GM19239 (cell line): ENCODE results near the gene LSP1.
"Not testable (repeated sequence)": the region's sequence is repeated elsewhere in the genome, so short reads cannot be mapped to it uniquely, and the experiment has no call there.

Source experiments
- DNase-seq: peaks from one replicate; pipeline ENCODE4 v3.0.0; 2011; ENCODE audit warnings: low spot score; ENCODE audit not compliant: insufficient read length
- FAIRE-seq: peaks from 2 replicates; lab custom pipeline; 2011; peaks lifted over from hg19 to GRCh38; lab: Jason Lieb, UNC

Gene LSP1

GRCh38 chr11:1874441-1875092 is 21.7 kb downstream of the LSP1 start:
- DNase-seq, FAIRE-seq: not testable (repeated sequence)

GRCh38 chr11:1875093-1875850 is 22.4 kb downstream of the LSP1 start:
- FAIRE-seq = no peak
- DNase-seq = no peak

GRCh38 chr11:1875851-1876301 is 23.0 kb downstream of the LSP1 start:
- FAIRE-seq, DNase-seq: not testable (repeated sequence)

DNA sequence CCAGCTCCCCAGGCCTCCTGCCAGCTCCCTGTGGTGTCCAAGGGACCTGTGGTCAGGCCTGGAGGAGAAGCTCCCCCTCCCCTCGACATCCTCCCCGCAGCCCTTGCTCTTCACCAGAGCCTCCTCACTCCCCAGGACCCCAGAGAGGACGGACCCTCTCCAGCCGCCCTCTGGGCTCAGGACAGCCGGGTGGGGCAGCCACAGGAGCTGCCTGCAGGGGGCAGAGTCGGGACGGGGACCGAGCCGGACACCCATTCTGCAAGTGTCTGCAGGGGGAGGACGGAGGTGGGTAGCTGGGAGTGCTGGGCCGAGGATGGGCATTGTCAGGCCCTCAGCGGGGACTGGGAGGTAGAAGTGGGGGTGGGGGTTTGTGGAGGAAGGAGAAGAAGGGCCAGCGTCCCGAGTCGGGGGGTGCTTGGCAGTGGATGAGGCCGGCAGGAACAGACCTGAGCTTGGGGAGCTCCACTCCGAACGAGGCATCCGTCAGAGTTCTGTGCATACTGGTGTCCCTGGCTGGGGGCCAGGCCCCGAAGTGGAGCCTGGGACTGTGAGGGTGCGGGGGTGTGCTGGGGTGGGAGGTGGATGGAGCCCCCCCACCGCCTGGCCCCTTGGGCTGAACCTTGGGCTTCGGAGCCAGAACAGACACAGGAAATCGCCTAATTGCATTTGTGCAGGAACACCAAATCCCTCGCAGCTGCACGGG is 23.6 kb downstream of the LSP1 start:
- FAIRE-seq = no peak

GRCh38 chr11:1877211-1878136 is 24.6 kb downstream of the LSP1 start:
- FAIRE-seq (no peak), DNase-seq (no peak)

More for the DNA sequence above, 23.6 kb downstream of the LSP1 start:
- DNase-seq = no peak

- DNase-seq = no peak
- FAIRE-seq = no peak
Measured at GRCh38 chr11:1878137-1879031, 25.5 kb downstream of the LSP1 start.

DNA sequence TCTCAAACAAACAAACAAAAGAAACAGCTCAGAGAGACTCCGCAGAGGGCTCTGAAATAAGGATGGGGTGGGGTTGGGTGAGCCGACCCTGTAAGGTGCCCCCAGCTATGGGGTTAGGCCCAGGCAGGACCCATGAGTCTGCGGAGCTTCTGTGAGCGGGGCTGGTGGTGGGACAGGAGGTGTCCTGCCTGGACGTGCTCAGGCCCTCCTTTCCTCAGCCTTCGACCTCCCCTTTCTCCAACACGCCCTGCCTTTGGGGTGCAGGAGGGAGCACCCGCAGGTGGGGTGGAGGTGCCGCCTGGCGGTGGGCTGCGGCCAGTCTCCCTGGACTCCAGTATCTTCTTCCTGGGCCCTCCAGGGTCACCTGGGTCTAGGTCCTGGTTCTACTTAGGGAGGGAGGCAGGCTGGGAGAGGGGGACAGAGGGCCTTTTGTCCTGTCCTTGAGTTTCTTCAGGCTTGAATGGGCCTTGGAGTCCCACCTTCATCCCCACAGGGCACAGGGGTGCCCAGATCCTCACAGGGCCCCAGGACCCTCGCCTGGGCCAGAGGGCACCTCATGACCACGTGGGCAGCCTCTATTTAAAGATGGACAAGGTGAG is 26.6 kb downstream of the LSP1 start:
- FAIRE-seq (no peak), DNase-seq (no peak)

DNA sequence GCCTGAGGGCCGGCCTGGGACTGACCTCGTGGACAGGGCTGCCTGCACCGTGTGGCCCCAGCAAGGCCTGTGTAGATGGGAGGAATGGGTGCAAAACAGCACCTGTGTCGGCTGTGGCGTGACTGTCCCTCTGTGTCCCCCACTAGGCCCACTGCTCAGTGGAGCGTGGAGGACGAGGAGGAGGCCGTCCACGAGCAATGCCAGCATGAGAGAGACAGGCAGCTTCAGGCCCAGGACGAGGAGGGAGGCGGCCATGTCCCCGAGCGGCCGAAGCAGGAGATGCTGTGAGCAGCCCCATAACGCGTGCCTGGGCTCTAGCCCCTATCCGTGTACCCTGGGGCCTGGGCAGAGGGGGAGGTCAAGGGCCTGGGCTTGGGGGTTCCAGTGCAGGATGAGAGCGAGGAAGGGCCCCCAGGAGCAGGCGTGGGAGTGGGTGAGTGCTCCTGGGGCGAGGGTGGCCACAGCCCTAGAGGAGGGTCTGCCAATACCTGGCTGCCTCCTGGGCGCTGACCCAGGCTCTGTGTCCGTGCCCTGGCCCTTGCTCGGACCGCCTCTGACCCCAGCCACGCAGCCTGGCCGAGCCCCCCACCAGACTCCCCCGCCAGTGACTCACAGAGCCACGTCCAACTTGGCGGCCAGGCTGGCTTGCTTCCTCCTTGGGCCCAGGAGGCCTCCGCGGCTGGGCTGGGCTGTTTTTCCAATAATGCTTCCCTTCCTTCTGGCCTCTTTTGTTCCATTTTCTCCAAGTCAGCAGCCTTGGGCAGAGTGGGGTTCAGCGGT is 27.2 kb downstream of the LSP1 start:
- no peak for FAIRE-seq

DNA sequence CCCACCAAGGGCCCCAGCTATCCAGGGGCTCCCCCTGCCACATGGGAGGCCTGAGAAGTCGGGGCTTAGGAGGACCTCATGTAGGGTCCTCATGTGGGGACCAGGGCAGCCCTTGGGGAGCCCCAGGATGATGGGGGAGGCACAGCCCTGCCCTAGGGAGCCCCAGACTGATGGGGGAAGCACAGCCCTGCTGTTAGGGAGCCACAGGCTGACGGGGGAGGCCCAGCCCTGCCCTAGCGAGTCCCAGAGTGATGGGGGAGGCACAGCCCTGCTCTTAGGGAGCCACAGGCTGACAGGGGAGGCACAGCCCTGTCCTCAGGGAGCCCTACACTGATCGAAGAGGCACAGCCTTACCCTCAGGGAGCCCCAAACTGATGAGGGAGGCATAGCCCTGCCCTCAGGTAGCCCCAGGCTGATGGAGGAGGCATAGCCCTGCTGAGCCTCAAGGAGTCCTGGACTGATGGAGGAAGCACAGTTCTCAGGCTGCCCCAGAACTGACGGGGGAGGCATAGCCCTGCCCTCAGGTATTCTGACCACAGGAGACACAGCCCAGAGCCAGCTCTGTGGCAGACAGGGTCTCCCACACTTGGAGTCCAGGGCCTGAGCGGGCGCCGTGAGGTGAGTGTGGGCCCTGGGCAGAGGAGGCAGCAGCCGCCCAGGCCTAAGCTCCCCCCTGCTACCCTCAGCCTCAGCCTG is 28.0 kb downstream of the LSP1 start:
- DNase-seq (no peak), FAIRE-seq (no peak)

More for the DNA sequence above, 27.2 kb downstream of the LSP1 start:
- DNase-seq = no peak

- FAIRE-seq (no peak), DNase-seq (no peak)
Measured at GRCh38 chr11:1881442-1882264, 28.8 kb downstream of the LSP1 start.

DNA sequence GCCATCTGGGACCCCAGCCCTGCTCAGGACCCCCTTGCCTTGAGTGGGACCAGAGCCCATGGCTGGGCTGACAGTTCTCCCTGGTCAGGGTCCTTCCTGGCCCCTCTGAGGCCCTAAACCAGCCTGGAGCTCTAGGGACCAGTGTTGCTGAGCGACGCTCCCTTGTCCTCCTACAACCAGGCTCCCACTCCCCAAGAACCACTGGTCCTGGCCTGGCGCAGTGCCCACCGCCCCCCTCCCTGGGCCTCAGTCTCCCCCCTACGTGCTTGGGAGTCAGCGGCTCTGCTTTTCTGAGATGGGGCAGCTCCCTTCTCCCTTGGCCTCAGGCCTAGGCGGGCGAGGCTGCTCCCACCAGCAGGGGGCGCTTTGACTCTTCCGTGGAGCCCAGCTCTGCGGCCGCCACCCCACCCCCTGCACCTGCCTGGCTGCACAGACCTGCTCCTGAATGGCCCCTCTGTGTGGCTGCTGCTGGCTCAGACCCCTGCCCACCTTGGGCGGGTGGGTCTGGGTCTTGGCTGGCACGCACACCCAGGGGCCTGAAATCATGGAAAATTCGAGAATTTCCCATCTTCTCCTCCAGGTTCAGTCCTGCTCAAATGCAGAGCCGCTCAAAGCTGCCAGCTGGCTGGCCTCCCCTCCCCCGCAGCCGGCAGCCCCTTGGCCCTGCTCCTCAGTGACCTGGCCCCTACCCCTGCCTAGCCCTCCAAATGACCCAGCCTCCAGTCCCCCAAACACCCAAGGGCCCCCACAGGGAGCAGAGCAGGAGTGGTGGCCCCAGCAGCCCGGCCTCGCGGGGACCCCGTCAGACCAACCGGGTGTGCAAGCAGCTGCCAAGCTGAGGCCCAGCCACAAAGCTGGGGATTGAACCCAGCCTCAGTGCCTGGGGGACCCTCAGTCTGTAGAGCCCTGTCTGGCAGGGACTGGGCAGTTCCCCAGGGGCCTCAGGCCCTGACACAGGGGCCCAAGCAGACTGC is 29.7 kb downstream of the LSP1 start:
- peak; percentile 11 for FAIRE-seq
- DNase-seq = peak; percentile 95

DNA sequence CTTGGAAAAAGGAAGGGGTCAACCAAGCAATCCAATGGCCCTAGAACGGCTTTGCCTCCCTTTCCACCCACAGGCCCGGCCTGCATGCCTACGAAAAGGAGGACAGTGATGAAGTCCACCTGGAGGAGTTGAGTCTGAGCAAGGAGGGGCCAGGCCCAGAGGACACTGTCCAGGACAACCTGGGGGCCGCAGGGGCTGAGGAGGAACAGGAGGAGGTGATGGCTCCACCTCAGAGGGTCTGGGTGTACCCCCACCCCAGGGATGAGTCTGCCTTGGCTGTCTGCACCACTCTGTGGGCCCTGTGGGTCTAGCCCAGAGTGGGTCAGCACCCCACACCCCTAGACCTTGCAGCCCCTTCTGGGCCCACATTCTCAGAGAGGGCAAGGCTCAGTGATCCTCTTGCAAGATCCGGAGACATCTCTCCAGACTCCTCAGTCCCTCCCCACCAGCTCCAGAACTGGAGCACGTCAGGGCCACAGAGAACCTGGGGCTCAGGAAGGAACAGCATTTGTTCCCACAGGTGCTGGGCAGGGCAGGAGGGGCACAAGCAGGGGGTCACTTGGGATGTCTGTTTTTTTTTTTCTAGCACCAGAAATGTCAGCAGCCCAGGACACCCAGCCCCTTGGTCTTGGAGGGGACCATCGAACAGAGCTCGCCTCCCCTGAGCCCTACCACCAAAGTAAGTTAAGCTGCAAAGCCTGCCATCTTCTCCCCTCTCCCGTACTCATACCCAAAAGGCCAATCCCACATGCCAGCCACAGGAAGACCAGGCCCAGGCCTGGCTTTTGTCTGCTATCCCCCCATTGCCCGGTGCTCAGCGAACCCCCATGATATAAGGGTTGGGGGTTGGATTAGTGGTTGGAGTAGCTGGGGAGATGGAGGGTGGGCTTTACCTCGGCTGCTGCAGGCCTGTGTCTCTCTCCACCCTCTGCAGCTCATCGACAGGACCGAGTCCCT is 30.7 kb downstream of the LSP1 start:
- FAIRE-seq (no peak), DNase-seq (no peak)

DNA sequence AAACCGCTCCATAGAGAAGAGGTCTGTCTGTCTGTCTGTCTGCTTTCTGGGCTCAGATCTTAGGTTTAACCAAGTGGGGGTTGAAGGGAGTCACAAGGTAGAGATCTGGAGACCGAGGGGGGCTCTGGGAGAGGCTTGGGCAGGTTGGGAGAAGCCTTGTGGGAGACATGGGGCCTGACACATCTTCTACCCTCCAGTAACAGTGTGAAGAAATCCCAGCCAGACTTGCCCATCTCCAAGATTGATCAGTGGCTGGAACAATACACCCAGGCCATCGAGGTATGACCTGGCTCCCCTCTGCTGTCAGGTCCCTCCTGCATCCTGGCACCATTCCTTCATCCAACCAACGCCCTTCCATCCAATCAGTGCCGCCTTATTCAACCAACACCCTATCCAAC is 31.4 kb downstream of the LSP1 start:
- DNase-seq = no peak
- FAIRE-seq = no peak

GRCh38 chr11:1886551-1886950 is 33.7 kb downstream of the LSP1 start:
- not testable (repeated sequence) for FAIRE-seq, DNase-seq
